Endothelial cell of umbilical vein (primary cell): Measurements from ENCODE around the gene UAP1L1. TPM values are rescaled to one million over a fixed set of nuclear protein-coding genes. Genes with fewer than 3 reads are reported as not detected.

Experiments
- BruUV-seq: library from RNA; stranded (reverse); fragments of 400-500 nt; replicated peaks from 2 replicates; lab custom pipeline; 2021; lab: Mats Ljungman, UMichigan
- CTCF ChIA-PET: fragments of 300-600, 350-600 bp; sonication (Branson Sonifier 250); formaldehyde crosslinking; loops from one replicate; lab custom pipeline; 2021; ENCODE audit warnings: antibody characterized with exemption, inconsistent platforms; lab: Charles Lee
- POLR2A ChIA-PET: fragments of 300-600, 350-600 bp; sonication (Branson Sonifier 250); formaldehyde crosslinking; loops from one replicate; lab custom pipeline; 2021; ENCODE audit warnings: antibody characterized with exemption, inconsistent platforms; lab: Charles Lee
- DNase-seq: peaks from one replicate; pipeline ENCODE4 v3.0.0-alpha.2; 2011; ENCODE audit warnings: low read depth, low spot score
- FAIRE-seq: peaks from 2 replicates; lab custom pipeline; 2011; peaks lifted over from hg19 to GRCh38; lab: Jason Lieb, UNC
- H2AFZ ChIP-seq: 2 replicates; pipeline ENCODE4 v1.6.0; 2012; ENCODE audit warnings: low read depth, low read length, control low read depth, inconsistent platforms
- H3K27ac ChIP-seq: 2 replicates; pipeline ENCODE4 v1.5.1; 2011; ENCODE audit warnings: low read depth, mild to moderate bottlenecking, control low read depth, low read length, moderate library complexity; ENCODE audit not compliant: insufficient read depth
- H3K27me3 ChIP-seq, 2 experiments: 2 replicates each; pipeline versions ENCODE4 v1.6.0 to v1.6.1; 2011; ENCODE audit warnings: low read length in 2 of 2, mixed read lengths in 1 of 2; ENCODE audit not compliant: control insufficient read depth in 2 of 2, insufficient read depth in 2 of 2
- H3K36me3 ChIP-seq, 2 experiments: 2 replicates in 1 of 2; 3 replicates in 1 of 2; pipeline ENCODE4 v1.5.1; 2011; ENCODE audit warnings: low read length in 2 of 2, mild to moderate bottlenecking in 1 of 2, moderate library complexity in 1 of 2; ENCODE audit not compliant: control insufficient read depth in 2 of 2, insufficient read depth in 2 of 2; ENCODE audit errors: extremely low read depth in 1 of 2
- H3K4me1 ChIP-seq: 3 replicates; pipeline ENCODE4 v1.5.1; 2011; ENCODE audit warnings: mild to moderate bottlenecking, low read length; ENCODE audit not compliant: control insufficient read depth, insufficient read depth; ENCODE audit errors: extremely low read depth
- H3K4me2 ChIP-seq: 2 replicates; pipeline ENCODE4 v1.6.1; 2011; ENCODE audit warnings: low read length, control low read depth, mixed read lengths; ENCODE audit not compliant: insufficient read depth
- H3K4me3 ChIP-seq, 3 experiments: fragments of 200-600 bp in 1 of 3; sonication (generic), shearing (Covaris generic) in 1 of 3; replicated peaks in 1 of 3; 2 replicates each; pipeline ENCODE4 v1.5.1; 2011 to 2016; ENCODE audit warnings: control low read depth in 3 of 3, low read length in 3 of 3, mild to moderate bottlenecking in 2 of 3, inconsistent platforms in 1 of 3, low read depth in 1 of 3, moderate library complexity in 1 of 3; ENCODE audit not compliant: insufficient read depth in 1 of 3
- H3K79me2 ChIP-seq: 2 replicates; pipeline ENCODE4 v1.6.0; 2012; ENCODE audit warnings: low read length, inconsistent platforms; ENCODE audit not compliant: control insufficient read depth, insufficient read depth
- H3K9ac ChIP-seq: replicated peaks from 2 replicates; pipeline ENCODE3; 2011; ENCODE audit warnings: low read length, control low read depth; ENCODE audit not compliant: insufficient read depth; ENCODE audit errors: extremely low read depth
- H3K9me1 ChIP-seq: replicated peaks from 3 replicates; pipeline ENCODE4 v1.6.0; 2011; ENCODE audit warnings: mild to moderate bottlenecking, low read length; ENCODE audit not compliant: control insufficient read depth, insufficient read depth; ENCODE audit errors: extremely low read depth
- H3K9me3 ChIP-seq: replicated peaks from 2 replicates; pipeline ENCODE4 v1.5.1; 2012; ENCODE audit warnings: low read length, inconsistent platforms; ENCODE audit not compliant: control insufficient read depth, insufficient read depth
- H4K20me1 ChIP-seq: replicated peaks from 2 replicates; pipeline ENCODE3; 2011; ENCODE audit warnings: mild to moderate bottlenecking, low read length; ENCODE audit not compliant: control insufficient read depth, insufficient read depth; ENCODE audit errors: extremely low read depth
- CTCF ChIP-seq, 2 donors: IDR thresholded peaks; 1 replicate in 1 of 2; 2 replicates in 1 of 2; pipeline ENCODE4 v1.5.1; 2011; ENCODE audit warnings: low read length in 2 of 2, mild to moderate bottlenecking in 2 of 2, moderate library complexity in 2 of 2, control low read depth in 1 of 2, inconsistent platforms in 1 of 2, low read depth in 1 of 2; ENCODE audit not compliant: insufficient read depth in 1 of 2; ENCODE audit errors: extremely low read depth in 1 of 2
- EZH2 ChIP-seq: IDR thresholded peaks from 2 replicates; pipeline ENCODE4 v1.6.1; 2012; ENCODE audit warnings: borderline replicate concordance, low read depth, mild to moderate bottlenecking, moderate library complexity, low read length, inconsistent platforms; ENCODE audit not compliant: severe bottlenecking
- FOS ChIP-seq: IDR thresholded peaks from 2 replicates; pipeline ENCODE4 v1.6.1; 2011; ENCODE audit warnings: mild to moderate bottlenecking, low read length, moderate library complexity, borderline replicate concordance; ENCODE audit not compliant: insufficient read depth
- GATA2 ChIP-seq: IDR thresholded peaks from 2 replicates; pipeline ENCODE4 v1.7.0; 2011; ENCODE audit warnings: low read depth, mild to moderate bottlenecking, moderate library complexity, mixed read lengths, low read length; ENCODE audit not compliant: insufficient read length, insufficient read depth
- JUN ChIP-seq: IDR thresholded peaks from 2 replicates; pipeline ENCODE4 v1.6.1; 2011; ENCODE audit warnings: borderline replicate concordance, low read depth; ENCODE audit not compliant: insufficient read length, insufficient read depth
- MYC ChIP-seq: IDR thresholded peaks from one replicate; pipeline ENCODE4 v1.6.1; 2011; ENCODE audit warnings: mild to moderate bottlenecking, low read depth, low read length
- POLR2A ChIP-seq: IDR thresholded peaks from 2 replicates; pipeline ENCODE4 v1.6.1; 2012; ENCODE audit warnings: low read depth, mild to moderate bottlenecking, control low read depth, low read length
- POLR2AphosphoS5 ChIP-seq: IDR thresholded peaks from 2 replicates; pipeline ENCODE4 v1.6.1; 2012; ENCODE audit warnings: low read depth, mild to moderate bottlenecking, control low read depth, low read length, moderate library complexity; ENCODE audit not compliant: insufficient read depth
- dilution Hi-C: fragments of 300-500 bp; cut with MboI; formaldehyde crosslinking; loops from one replicate; pipeline ENCODE4 v1.15.0; 2019; ENCODE audit warnings: low sequenced_read_pairs; ENCODE audit not compliant: extremely low pct_ligation_motif_present
- intact Hi-C: fragments of 100-400 bp; cut with micrococcal nuclease; formaldehyde crosslinking; loops from one replicate; pipeline ENCODE4 v1.10.0; 2022
- polyA plus RNA-seq, 4 experiments: library from polyadenylated mRNA; depleted of rRNA in 3 of 4; stranded (reverse) in 3 of 4; unstranded in 1 of 4; fragments of >200 nt; gene quantifications; 2 replicates each; pipeline versions ENCODE4 v1.2.1 to v1.2.3, GENCODE V29; 2011 to 2012; ENCODE audit warnings: missing spikeins in 1 of 4
- total RNA-seq: library from RNA; stranded (reverse); gene quantifications from 2 replicates; pipeline ENCODE4 v1.2.3, GENCODE V29; 2021
- TF ChIP-seq, protein P1 (sequence below): IDR thresholded peaks from 2 replicates; pipeline ENCODE4 v1.6.1; 2011; ENCODE audit not compliant: insufficient read depth, insufficient read length

UAP1L1 gene
- total and polyA plus RNA-seq, 2 donors (not counting 3 experiments of a cell fraction or from before 2014, with no cell fraction given) = 26.0 to 41.7 TPM

- dilution Hi-C loops (no loop called here), intact Hi-C loops (no loop called here)
- BruUV-seq = no TSS peak
- DNase-seq = no peak
- H3K9me1 ChIP-seq = no peaks in the 10 kb centered on the region
- no peak overlapping the region for H2AFZ ChIP-seq
- H3K27me3 ChIP-seq = peaks cover 0 to 6% of the 10 kb centered on the region in 2 experiments
- no peak overlapping the region for H3K4me3 ChIP-seq
- no peak overlapping the region for H3K9ac ChIP-seq
- no peak overlapping the region for H3K4me2 ChIP-seq
- CTCF ChIA-PET = interaction anchor here (0.9 to 7.4 kb wide), 5 partner anchors 9 to 178 kb away, joined by 3 to 50 read pairs (median 7); partner anchors contain the start of gene NPDC1
- no peaks in the 10 kb centered on the region for H4K20me1 ChIP-seq
- no peaks in the 10 kb centered on the region for H3K4me1 ChIP-seq
- POLR2A ChIA-PET = interaction anchor here (0.6 to 0.7 kb wide), 2 partner anchors 153 to 404 kb away, joined by 3 to 9 read pairs; no protein-coding TSS in a partner anchor
- H3K27ac ChIP-seq = no peak overlapping the region
- H3K9me3 ChIP-seq = no peaks in the 10 kb centered on the region
- H3K36me3 ChIP-seq = no peaks in the 10 kb centered on the region
- H3K79me2 ChIP-seq = no peaks in the 10 kb centered on the region
- no peak for FAIRE-seq
- no peak for TF ChIP-seq MYC
- no peak for TF ChIP-seq JUN
- TF ChIP-seq CTCF (IDR thresholded peaks at IDR 0.05; ENCODE audit: extremely low read depth in 1 of 2, insufficient read depth in 1 of 2, low read depth in 1 of 2, low read length in 2 of 2) = no peak
- TF ChIP-seq, protein P1, sequence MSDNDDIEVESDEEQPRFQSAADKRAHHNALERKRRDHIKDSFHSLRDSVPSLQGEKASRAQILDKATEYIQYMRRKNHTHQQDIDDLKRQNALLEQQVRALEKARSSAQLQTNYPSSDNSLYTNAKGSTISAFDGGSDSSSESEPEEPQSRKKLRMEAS = no peak
- TF ChIP-seq EZH2 = no peak
- no peak for TF ChIP-seq GATA2
- TF ChIP-seq FOS = no peak
- no peak for TF ChIP-seq POLR2AphosphoS5
- TF ChIP-seq POLR2A = no peak
These were observed 18.6 kb upstream of the UAP1L1 start for GRCh38 chr9:137058521-137059234.
